ENCODE data around the gene PCDHGB7.
"Not testable (repeated sequence)": the region's sequence is repeated elsewhere in the genome, so short reads cannot be mapped to it uniquely, and the experiment has no call there.

Gene PCDHGB7

DNA sequence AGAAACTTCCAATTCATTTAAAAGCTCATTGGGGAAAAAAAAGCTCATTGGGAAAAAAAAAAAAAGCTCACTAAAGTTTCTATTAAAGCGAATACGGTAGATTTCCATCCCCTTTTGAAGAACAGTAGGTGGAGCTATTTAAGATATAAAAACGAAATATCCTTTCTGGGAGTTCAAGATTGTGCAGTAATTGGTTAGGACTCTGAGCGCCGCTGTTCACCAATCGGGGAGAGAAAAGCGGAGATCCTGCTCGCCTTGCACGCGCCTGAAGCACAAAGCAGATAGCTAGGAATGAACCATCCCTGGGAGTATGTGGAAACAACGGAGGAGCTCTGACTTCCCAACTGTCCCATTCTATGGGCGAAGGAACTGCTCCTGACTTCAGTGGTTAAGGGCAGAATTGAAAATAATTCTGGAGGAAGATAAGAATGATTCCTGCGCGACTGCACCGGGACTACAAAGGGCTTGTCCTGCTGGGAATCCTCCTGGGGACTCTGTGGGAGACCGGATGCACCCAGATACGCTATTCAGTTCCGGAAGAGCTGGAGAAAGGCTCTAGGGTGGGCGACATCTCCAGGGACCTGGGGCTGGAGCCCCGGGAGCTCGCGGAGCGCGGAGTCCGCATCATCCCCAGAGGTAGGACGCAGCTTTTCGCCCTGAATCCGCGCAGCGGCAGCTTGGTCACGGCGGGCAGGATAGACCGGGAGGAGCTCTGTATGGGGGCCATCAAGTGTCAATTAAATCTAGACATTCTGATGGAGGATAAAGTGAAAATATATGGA lies 13.0 kb downstream of the PCDHGB7 start, which contains the start of gene PCDHGA12:
PCDHGA12 (plus strand) TSS at position 176 of the 782 bp plus-strand sequence; CDS start at position 429, 253 bp downstream.
- no peak for DNase-seq (ENCODE audit: low read depth in 2 of 2)

DNA sequence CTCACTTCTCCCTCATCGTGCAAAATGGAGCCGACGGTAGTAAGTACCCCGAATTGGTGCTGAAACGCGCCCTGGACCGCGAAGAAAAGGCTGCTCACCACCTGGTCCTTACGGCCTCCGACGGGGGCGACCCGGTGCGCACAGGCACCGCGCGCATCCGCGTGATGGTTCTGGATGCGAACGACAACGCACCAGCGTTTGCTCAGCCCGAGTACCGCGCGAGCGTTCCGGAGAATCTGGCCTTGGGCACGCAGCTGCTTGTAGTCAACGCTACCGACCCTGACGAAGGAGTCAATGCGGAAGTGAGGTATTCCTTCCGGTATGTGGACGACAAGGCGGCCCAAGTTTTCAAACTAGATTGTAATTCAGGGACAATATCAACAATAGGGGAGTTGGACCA lies 13.8 kb downstream of the PCDHGB7 start:
- no peak for DNase-seq (ENCODE audit: low read depth in 2 of 2)

DNA sequence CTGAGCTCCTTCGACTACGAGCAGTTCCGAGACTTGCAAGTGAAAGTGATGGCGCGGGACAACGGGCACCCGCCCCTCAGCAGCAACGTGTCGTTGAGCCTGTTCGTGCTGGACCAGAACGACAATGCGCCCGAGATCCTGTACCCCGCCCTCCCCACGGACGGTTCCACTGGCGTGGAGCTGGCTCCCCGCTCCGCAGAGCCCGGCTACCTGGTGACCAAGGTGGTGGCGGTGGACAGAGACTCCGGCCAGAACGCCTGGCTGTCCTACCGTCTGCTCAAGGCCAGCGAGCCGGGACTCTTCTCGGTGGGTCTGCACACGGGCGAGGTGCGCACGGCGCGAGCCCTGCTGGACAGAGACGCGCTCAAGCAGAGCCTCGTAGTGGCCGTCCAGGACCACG lies 14.8 kb downstream of the PCDHGB7 start:
- not testable (repeated sequence) for DNase-seq (ENCODE audit: low read depth in 2 of 2)

DNA sequence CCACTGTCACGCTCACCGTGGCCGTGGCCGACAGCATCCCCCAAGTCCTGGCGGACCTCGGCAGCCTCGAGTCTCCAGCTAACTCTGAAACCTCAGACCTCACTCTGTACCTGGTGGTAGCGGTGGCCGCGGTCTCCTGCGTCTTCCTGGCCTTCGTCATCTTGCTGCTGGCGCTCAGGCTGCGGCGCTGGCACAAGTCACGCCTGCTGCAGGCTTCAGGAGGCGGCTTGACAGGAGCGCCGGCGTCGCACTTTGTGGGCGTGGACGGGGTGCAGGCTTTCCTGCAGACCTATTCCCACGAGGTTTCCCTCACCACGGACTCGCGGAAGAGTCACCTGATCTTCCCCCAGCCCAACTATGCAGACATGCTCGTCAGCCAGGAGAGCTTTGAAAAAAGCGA lies 15.2 kb downstream of the PCDHGB7 start:
- DNase-seq (ENCODE audit: low read depth in 2 of 2), result not testable (repeated sequence)

DNA sequence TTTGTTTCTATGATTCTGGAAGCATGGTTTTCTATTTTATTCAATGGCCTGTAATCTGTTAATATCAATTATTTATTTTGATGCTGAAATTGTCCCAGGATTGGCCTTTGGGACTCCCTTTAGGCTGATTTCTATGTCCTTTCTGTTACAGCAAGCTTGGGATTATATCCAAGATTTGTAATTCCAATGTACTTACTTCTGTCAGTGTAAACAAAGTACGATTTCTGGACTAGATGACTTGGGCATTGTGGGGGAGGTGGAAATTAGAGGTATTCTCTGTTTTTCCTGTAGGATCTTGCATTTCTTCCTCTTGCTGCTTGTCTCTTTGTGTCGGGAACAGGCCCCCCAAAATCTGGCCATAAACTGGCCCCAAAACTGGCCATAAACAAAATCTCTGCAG lies 16.5 kb downstream of the PCDHGB7 start:
- no peak for DNase-seq (ENCODE audit: low read depth in 2 of 2)

DNA sequence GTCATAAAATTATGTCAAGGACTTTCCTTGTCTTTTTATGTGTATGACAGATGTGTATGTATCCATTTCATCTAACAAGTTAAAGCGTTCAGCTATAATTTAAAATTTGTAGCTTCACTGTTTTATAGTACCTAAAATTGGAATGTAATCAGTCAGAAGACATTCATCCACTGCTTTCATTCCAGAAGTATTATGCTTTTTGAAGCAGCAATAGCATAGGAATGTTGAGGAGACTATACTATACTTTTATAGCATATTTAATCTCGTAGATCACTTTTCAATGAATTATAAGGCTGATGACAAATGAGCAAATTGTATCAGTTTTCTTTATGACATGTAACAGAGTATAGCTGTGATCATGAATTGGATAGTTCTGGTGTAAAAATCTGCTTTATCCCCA lies 19.7 kb downstream of the PCDHGB7 start:
- DNase-seq (ENCODE audit: low read depth in 2 of 2), result no peak

DNA sequence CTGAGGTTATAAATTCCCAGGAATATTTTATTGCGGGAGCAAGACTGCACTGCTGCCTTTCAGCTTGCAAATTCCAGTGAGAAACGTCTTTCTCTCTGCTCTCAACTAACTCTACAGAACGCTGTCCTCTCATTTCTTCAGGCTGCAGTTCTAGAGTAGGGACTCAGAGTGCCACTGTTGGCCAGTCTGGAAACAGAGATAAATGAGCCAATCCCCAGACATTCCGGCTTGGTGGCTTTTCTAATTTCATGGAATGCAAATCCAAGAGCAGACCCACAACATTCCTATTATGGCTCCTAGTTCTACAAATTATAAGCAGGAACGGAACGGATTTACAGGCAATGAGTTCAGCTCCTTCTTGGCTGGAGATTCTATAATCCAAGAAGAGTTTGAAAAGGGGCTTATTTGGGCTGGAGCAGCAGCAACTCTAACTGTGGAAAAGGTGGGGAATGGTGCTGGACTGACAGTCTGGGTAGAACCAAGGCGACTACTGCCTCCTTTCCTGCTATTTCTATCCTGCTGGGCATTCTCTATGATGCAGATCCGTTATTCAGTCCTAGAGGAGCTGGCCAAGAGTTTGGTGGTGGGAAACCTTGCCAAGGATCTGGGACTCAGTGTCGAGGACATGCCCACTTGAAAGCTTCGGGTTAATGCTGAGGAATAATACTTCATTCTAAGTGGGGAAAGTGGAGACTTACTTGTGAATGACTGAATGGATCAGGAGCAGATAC lies 22.1 kb downstream of the PCDHGB7 start:
- no peak for DNase-seq (ENCODE audit: low read depth in 2 of 2)

DNA sequence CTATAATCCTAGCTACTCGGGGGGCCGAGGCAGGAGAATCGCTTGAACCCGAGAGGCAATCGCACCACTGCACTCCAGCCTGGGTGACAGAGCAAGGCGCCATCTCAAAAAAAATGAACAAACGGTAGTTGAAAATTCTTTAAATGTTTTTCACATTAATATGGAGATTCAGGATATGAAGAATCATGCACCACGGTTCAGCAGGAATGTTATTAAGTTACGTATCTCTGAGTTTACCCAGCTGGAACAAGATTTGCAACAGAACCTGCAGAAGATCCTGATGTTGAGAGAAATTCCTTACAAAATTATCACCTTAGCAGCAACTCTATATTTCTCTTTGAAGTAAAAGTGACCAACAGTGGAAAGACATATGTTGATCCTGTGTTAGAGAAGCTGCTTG lies 22.9 kb downstream of the PCDHGB7 start:
- no peak for DNase-seq (ENCODE audit: low read depth in 2 of 2)

DNA sequence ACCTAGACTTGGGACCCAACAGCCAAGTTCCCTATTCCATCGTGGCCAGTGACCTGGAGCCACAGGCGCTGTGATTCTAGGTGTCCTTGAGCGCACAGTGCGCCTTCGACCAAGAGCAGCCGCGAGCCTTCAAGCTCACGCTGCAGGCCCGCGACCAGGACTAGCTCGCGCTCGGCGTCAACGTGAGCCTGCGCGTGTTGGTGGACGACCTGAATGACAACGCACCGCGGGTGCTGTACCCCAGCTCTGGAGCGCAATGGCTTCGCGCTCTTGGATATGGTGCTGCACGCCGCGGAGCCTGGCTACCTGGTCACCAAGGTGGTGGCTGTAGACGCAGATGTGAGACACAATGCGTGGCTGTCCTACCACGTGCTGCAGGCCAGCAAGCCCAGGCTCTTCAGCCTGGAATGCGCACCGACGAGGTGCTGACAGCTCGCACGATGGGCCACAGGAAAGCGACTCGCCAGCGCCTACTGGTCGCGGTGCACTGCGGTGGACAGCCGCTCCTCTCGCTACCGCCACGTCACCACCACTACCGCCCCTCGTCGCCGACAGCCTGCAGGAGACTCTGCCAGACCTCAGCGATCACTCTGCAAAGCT lies 24.2 kb downstream of the PCDHGB7 start:
- DNase-seq (ENCODE audit: low read depth in 2 of 2), result no peak

DNA sequence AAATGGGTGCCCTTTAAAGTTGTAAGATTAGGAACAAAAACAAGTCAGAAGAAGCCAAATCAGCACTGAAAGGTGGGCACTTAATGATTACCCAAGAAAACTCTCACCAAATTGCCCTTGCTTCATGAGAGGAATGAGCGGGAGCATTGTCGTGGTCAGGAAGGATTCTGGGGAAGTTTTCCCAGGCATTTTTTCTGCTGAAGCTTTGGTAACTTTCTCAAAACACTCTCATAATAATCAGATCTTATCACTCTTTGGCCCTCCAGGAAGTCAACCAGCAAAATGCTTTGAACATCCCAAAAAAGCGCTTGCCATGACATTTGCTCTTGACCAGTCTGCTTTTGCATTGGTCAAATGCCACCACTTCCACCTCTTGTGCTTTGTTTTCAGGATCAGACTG lies 47.9 kb downstream of the PCDHGB7 start:
- DNase-seq (ENCODE audit: low read depth in 2 of 2), result no peak
